GM21619 (cell line): ENCODE results near the gene RPS15A.
A peak's percentile ranks its signal among the peaks of the same experiment; 100 is the strongest.
"Not testable (repeated sequence)": the region's sequence is repeated elsewhere in the genome, so short reads cannot be mapped to it uniquely, and the experiment has no call there.

Experiments
- ATAC-seq: cut with Tn5 transposase; IDR thresholded peaks from one replicate; pipeline ENCODE4 v1.9.1; 2021; ENCODE audit not compliant: unreplicated experiment

RPS15A gene

DNA sequence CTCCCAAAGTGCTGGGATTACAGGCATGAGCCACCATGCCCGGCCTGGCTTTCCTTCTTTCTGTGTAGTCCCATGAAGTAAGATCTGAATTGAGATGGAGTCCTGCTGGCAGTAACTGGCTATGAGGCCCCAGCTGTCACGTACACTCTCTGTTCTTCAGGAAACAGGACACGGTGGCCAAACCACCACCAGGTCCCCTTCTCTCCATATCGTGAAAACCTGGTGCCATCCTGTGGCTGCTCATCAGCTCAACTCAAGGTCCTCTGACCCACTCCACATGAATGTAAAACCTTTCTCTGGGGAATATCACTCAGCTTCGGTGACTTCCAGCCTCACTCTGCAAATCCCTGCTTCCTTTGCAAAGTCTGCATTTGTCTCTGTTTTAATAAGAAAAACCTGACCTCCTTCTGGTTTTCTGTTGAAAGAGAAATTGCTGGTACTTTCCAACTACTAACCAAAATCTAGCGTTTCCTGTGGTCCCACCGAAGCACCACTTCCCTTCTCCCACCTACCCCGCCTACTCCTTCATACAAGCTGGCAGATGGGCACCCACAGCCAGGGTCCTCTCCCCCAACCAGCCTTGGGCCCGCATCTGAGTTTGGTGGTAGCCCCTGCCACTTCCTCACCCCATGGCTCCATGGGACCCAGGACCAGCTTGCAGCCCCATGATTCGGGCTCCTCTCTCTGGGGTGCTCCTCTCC lies 32.0 kb downstream of the RPS15A start:
- peak; percentile 44 for ATAC-seq

DNA sequence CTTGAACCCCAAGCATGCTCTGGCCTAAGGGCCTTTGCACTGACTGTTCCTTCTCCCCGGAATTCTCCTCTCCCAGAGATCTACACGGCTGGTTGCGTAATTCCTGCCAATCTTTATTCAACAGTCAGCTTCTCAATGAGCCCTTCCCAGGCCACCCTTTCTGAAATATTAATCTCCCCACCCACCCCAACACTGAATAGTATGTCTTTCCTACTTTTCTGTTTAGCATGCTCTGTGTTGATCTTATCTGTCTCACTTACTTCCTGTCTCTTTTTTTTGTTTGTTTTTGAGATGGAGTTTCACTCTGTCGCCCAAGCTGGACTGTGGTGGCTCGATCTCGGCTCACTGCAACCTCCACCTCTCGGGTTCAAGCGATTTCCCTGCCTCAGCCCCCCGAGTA lies 33.5 kb downstream of the RPS15A start:
- ATAC-seq: not testable (repeated sequence)

DNA sequence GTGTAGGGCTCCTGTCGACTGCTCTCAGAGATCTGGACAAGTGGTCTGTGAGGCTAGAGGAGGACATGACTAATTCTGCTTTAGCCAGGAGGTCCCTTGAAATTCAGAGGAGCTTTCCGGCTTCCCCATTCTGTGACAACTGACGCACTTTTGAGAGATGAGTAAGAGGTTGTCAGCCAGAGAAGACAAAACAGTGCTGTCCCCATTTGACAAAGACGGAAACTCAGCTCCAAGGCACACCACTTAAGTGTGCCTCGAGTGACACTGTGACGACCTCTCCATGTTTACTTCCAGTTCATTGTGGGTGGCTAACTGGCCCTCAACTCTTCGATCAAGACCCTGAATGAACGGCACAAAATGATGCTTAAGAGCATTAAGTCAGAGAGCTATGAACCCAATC lies 47.3 kb downstream of the RPS15A start:
- not testable (repeated sequence) for ATAC-seq

DNA sequence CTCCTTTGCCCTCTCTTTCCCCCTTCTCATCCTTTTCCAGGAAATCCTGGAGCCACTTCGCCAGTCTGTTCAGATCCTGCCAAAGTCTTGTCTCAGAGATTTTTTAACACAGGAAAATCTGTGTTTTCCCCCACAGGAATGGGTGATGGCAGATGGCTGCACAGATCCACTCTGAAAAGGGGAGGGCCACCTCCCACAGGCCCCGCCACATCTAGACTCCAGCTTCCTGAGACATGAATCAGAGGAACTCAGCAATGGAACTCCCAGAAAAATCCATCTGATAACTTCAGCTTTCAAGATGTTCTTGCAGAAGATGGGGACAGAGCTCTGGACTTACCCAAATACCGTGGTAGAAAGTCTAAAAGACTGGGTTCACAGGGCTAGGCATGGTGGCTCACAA lies 50.1 kb downstream of the RPS15A start:
- not testable (repeated sequence) for ATAC-seq

DNA sequence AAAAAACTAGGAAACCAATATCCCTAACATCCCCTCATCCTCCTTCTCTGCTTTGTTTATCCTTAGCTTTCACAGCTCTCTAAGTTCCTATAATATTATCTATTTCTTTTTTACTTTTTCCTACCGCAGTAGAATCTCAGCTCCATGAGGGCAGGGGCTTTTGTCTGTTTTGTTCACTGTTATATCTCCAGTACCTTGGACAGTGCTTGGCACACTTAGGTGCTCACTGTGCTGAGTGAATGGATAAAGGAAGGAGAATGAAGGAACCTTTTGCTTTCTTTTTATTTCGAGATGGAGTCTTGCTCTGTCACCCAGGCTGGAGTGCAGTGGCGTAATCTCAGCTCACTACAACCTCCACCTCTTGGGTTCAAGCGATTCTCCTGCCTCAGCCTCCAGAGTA lies 51.4 kb downstream of the RPS15A start:
- not testable (repeated sequence) for ATAC-seq

DNA sequence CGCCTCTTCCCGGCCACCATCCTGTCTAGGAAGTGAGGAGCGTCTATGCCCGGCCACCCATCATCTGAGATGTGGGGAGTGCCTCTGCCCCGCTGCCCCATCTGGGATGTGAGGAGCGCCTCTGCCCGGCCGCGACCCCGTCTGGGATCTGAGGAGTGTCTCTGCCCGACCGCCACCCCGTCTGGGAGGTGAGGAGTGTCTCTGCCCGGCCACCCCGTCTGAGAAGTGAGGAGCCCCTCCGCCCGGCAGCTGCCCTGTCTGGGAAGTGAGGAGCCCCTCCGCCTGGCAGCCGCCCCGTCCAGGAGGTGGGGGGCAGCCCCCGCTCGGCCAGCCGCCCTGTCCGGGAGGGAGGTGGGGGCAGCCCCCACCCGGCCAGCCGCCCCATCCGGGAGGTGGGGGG lies 55.9 kb downstream of the RPS15A start:
- not testable (repeated sequence) for ATAC-seq
